HCEC 1CT (cell line): ENCODE data around the gene FGFBP1.
"Not testable (repeated sequence)": the region's sequence is repeated elsewhere in the genome, so short reads cannot be mapped to it uniquely, and the experiment has no call there.

Experiments used
- DNase-seq: peaks from one replicate; pipeline ENCODE4 v3.0.0-alpha.2; 2017

The FGFBP1 gene

DNA sequence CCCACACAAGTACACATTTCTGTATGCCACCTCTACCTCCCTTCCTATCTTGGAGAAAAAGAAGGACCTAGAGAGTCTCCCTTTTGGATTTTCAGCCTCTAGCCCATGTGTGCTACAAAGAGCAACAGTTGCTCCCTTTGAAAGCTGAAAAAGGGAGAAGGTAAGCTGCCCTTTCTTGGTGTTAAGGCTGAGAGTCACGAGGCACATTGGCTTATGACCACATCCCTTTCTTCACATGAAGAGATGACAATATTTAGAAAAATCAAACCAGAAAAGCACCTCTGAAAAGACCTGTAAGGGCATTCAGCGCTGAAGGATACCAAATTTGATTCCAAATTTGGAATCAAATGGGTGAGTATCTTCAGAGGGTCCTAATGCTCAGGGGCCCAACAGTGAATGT is 6.4 kb upstream of the FGFBP1 start:
- no peak for DNase-seq

DNA sequence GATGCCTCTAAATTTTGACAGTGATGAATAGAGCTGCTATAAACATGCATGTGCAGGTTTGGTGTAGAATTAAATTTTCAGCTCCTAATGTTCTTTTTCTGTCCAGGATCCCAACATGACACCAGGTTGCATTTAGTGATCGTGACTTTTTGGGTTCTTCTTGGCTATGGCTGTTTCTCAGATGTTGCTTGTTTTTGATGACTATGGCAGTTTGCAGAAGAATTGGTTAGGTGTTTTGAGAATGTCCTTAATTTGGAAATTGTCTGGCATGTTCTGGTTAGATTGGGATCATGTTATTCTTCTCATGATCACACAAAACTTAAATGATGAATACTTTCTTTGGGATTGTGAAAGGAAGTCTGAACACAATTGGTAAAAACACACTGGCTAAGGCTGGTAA is 3.7 kb upstream of the FGFBP1 start:
- DNase-seq: no peak

DNA sequence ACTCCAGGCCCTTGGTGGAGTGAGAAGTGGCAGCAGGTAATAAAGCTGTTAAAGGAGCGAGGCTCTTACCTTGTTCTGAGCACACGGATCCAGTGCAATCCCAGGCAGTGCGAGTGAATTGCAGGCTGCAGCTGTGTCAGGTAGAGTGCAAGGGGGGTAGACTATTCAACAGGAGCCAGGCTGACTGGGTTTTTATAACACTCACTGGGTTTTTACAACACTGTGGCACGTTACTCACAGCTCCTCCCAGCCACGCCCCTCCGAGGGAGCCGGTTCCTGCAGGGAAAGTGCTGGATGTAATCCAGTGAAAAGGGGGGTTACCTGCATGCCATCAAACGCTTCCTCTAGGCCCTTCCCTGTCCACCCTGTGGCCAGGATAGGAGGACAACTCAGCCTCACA is 358 bp downstream of the FGFBP1 start:
- no peak for DNase-seq

DNA sequence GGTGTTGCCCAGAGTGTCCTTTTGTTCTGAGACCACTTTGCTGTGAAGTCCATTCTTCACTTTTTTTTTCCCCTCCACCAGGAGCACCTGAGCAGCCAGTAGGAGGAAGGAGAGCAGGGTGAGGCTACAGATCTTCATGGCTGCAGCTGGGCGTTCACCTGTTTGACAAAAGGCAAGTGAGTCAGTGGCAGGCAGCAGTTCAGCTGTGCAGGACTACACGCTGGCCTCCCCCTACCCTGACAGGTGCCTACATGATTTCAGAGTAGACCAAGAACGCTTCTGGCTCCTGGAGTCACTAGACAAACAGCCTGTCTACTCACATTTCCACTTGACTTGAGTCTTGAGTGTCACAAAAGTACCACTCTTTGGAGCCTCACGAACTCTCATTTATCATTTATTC is 2.0 kb downstream of the FGFBP1 start:
- DNase-seq: no peak

DNA sequence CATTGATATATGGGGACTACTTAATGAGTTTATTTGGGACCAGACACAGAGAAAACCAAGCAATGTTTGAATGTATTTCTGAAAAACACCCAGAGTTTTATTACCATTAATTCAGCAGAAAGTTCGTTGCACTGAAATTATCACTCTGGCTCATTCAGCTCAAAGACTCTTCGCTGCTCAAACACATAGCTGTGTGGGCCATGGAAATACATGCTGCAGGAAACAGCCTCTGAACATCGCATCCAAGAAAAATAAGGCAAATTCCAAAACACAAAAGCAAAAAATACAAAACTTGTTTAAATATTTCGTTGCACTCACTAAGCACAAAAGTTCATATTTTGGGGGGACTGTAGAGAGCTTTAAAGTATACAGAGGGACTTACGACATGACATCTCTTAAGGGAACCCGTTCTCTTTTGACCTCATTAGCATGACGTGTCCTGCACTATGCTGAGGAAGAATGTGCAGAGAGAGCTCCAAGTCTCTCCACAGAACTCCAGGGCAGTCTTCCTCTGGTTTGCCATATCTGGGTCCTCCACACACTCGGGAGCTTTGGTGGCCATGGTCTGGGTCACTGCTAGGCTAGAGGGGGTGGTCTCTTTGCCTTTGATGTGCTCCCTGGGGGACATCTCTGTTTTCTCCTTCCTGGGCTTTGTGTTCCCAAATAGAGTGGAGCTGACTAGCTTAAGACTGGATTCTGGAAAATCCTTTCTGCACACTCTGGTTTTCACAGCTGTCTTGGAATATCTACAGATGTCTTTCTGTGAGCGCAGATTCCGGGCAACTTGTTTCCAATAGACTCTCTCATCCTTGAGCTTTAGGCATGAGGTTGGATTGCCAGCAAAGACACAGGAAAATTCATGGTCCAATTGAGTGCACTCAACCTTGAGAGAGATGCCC is 2.8 kb downstream of the FGFBP1 start:
- no peak for DNase-seq

DNA sequence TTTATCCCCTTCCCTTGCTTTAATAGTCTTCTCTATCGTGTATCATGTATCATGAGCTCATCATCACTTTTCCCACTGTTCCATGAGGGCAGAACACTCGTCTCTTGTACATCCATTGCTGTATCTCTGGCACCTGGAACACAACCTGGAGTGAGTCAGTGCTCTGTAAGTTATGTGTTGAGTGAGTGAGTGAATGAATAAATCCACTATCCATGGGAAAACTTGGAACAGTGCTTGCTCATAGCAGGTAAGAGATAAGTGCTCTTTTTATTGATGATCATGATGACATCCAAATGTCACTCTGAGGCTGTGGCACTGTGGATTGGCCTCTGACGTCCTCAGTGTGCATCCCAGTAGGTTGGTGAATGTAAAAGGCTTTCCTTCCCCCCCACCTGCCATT is 4.3 kb downstream of the FGFBP1 start:
- DNase-seq: no peak

DNA sequence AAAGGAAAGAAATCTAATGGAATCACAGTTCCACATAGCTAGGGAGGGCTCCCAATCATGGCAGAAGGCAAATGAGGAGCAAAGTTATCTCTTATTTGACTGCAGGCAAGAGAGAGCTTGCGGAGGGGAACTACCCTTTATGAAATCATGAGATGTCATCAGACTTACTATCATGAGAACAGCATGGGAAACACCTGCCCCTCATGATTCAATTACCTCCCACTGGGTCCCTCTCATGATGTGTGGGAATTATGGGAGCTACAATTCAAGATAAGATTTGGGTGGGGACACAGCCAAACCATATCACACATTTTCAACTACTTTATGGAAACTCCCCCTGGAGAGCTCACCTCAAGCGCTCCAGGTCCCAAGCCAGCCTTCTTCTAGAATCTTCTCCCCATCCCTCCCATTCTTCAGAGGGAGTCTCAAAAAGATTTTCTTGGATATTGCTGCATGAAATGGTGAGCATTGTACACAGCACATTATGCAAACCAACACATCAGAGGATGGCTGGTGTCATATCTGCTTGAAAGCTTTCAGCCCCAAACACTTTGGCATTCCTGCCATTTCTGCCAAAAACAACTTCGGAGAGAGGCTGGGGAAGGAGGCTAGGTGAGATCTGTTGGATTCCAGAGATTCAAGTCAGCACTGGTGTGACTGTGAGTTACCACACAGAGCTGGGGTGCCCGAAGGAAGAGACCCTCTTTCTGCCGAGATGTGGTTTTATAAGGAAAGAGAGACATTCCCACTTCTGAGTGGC is 6.9 kb downstream of the FGFBP1 start:
- no peak for DNase-seq

DNA sequence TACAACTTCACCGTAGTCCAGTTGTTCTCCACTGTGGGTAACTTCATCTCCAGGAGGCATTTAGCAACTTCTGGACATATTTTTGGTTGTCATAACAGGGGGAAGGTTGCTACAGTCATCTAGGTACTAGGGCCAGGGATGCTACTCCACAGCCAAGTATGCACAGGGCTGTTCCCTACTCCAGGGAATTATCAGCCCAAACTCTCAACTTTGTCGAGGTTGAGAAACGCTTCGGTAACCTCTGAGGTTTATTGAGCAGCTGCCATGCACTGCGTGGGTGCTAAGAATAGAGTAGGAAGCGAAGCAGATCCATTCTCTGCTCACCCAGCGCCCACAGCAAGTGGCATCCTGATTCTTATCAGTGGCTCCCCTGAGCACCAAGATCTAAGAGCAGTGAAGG is 8.2 kb downstream of the FGFBP1 start:
- no peak for DNase-seq

DNA sequence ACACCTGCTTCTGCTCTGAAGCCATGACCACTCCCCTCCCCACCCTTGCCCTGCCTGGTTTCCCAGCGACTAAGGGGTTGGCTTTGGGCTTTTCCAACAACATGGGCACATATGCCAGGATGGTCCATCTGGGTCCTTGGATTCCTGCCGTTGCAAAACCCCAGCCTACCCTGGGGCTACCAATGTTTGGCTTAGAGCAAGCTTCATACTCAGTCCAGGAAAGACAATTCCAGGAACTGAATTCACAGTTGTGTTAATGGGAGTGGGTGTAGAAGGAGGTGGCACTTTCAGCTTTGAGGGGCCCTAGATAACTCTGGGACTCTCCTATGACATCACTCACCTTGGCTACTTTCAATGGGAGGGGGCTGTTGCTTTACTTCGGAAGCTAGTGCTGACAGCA is 9.0 kb downstream of the FGFBP1 start:
- no peak for DNase-seq

DNA sequence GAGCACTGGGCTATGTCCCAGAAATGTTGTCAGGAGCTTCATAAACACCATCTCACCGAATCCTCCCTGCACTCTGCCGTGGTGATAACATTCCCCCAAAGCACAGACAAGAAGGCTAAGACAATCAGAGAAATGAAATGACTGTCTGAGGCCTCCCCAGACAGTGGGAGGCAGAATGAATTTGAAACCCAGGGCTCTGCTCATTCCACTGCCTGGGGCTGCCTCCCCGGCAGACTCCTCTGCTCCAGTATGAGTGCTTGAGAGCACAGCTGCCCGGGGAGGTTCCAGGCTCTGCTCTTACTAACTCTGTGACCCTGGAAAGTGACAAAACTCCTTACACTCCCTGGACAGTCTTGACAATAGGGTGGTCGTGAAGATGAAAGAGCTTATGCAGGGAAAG is 9.7 kb downstream of the FGFBP1 start:
- DNase-seq: no peak

DNA sequence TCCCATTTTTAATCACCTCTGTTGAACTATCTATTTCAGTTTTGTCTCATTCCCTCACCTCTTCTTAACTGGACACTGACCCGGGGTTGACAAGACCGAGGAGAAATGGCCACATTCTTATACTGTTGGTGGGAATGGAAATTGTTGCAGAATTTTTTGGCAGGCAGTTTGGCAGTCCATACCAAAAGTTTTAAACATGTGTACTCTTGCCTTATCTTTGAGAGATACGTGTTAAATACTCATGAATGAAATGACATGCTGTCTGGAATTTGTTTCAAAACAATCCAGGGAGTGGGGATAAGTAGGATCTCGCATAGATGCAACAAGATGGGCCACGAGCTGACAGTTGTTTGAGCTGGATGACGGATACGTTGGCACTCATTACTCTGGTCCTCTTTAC is 12.1 kb downstream of the FGFBP1 start:
- DNase-seq: no peak

DNA sequence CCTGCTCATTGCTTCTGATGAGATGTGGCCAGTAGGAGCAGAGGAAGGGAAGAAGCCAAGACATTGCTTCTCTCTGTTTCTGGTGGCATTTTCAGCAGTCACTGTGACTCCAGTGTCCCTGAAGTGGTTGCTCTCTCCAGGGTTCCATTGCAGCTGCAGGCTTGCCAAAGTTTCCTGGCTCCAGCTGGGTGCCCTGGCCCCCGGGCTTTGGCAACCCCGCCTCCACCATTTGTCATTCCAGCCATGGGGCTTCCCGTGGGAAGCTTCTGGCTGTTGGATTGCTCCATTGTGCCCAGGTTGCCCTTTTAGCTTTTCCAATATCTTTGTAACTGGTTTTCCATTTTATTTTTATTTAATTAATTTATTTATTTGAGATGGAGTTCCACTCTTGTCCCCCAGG is 12.7 kb downstream of the FGFBP1 start:
- no peak for DNase-seq

DNA sequence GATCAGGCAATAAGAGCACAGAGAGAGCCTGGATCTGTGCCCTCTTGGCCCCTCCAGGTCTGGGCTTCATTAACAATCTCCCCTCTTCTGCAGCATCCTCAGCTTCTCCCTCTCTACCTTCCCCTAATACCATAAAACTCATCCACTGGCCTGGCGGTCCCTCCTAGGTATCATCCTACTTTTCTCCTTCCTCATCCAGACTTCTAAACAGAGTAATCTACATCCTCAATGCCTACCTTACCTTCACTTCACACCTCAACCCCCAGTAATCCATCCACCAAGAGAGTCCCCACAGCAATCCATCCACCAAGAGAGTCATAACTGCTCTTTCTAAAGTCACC is 17.0 kb downstream of the FGFBP1 start:
- DNase-seq: no peak

DNA sequence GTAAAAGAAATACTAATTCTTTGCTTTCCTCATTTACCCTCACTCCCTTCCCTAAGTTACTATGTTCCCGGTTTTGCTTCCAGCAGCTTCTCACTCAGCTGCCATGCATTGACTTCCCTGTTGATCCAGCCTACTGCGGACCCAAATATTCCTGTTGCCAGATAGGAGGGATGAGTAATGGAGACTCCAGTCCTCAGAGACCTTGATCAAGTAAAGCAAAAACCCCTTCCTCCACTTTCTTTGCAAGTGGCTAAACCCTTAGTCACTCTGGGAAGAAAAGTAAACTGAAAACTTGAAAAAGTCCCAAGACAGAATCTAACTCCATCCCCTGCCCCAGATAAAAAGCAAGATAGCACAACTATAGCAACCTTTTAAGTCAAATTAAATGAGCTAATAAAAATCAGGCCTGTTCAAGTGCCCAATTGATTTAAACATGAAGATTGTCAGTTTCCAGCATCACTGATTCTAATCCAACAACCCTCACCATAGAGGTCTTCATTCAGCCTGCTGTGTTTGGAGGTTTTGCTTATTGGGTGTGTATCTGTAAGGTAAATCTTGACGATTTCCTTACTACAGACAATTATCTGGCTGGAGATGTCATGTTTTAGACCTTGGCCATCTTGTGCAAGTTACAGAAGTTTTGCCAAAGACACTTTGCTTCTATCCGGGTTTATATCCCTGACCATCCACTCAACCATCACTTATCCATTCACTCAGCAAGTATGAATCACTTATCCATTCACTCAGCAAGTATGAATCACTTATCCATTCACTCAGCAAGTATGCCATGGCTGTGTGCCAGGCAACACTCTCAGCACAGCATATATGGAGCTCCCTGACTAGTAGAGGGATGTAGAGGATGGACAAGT is 17.6 kb downstream of the FGFBP1 start:
- peak; percentile 89 for DNase-seq

DNA sequence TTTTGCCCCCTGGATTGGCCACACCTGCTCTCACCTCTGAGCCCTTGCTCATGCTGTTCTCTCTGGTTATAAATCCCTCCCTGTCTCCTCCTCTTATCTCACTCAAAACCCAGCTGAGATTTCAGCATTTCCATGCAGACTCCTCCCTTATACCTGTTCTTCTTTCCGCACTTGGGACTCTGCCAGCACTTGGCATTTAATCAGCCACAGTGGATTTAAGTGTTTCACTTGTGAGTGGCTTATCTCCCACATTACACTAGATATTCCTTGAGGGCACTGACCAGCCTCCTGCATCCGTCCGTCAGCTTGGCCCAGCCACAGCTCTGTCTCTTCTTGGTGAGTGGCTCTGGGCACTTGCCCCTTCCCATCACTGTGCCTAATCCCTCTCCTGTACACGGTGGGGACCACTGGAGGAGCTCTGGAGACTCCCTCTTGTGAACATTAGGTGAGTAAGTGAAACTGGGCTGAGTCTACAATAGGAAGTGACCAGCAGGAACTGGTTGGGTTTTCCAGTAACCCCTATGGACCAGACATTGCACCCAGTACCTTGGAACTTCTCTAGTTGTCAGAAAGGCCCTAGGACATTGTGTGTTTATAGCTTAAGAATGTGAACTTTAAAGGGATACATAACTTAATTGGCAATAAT is 19.9 kb downstream of the FGFBP1 start:
- no peak for DNase-seq

DNA sequence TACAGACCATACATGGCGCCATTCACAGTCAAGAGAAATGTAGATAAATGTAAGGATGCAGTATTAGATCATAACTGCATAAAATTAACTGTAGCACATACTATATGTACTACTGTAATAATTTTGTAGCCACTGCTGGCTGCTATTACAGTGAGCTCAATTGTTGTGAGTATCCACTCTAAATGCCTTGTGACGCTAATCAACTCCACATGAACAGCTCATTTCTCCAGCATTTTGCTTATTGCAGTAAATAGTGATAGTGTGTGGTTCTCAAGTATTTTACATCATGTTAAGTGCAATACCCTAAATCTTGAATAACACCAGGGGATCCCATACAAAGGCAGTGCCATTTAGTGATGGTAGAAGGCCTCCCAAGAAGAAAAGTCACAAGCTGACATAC is 21.2 kb downstream of the FGFBP1 start:
- no peak for DNase-seq

DNA sequence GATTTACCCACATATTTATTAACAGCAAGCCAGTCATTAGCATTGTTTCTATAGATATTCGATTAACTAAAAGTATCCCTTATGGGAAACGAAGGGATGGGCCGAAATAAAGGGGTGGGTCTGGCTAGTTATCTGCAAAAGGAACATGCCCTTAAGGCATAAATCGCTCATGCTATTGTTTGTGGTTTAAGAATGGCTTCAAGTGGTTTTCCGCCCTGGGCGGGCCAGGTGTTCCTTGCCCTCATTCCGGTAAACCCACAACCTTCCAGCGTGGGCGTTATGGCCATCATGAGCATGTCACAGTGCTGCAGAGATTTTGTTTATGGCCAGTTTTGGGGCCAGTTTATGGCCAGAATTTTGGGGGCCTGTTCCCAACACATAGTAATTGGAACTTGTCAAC is 22.2 kb downstream of the FGFBP1 start:
- not testable (repeated sequence) for DNase-seq

DNA sequence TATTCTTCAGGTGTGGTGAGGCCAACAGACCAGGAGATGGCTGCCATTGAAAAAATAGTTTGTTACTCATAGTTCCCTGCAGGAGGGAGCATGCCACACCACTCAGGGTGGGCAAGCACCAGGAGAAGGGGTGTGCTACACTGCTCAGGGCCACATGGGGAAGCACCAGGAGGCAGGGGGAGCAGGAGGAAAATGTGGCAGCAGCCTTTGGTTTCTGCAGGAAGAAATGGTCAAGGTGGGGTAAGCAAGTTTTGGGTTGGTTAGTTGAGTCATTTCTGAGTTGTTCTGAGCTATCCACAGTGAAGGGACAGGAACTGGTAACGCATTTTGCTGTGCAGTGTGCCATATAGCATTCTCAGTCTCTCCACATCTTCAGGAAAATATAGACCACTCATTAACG is 23.8 kb downstream of the FGFBP1 start:
- no peak for DNase-seq

DNA sequence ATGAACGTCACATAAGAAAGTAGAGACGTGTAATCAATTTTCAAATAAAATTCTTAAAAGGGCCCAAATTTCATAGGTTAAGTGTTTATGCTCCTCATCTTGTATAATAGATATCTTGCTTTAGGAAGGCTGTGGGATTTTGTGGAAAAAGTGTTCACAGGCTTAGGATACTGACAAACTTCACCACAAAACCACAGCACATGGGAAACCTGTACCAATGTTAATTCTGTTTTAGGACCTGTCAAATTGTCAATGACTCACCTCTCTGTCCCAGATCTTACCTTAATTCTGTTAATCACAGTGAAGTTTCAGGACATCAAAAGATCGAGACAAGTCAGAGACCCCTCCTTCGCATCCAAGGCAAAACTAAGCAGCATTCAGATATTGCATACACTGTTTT is 24.2 kb downstream of the FGFBP1 start:
- no peak for DNase-seq

DNA sequence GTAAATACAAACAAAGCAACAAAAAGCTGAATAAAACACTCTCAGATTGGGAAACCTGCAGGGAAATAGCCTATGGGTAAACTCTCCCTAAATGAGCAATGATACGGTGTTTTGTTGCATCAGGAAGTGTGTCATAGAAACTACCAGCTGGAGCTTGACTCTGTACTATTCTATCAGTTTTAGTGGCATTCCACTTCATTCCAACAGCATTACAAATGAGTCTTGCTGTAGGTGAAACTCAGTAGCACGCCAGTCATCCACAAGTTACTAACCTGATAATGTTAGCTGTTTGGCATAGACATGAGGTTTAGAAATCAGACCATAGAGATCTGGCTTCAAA is 24.9 kb downstream of the FGFBP1 start:
- peak; percentile 89 for DNase-seq

DNA sequence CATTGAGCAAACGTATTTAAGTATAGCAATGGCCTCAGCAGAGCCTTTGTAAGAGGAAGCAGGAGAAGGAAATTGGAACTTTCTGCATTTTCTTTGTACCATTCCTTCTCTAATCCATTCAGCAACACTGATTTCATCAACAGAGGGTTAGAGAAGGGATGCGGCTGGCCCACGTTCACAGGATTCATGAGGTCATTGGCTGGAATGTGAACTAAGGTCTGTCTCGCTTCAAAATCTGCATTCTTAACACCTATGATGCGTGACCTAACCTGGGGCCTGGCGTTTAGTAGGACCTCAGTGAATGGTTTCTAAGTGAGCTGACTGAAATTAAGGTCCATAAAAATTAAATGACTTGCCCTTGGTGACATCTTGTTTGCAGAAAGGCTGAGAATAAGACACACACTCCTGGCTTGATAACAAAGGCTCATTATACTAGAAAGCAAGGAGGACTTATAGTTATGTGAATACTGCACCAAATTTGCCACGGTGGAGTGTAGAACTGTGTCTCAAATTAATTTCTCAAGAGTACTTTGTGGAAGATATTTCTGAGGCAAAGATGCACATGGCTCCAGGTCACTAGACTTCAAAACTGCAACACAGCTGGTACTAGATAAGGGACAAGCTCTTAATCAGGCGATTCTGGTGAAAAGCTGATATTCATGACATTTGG is 25.4 kb downstream of the FGFBP1 start:
- no peak for DNase-seq

DNA sequence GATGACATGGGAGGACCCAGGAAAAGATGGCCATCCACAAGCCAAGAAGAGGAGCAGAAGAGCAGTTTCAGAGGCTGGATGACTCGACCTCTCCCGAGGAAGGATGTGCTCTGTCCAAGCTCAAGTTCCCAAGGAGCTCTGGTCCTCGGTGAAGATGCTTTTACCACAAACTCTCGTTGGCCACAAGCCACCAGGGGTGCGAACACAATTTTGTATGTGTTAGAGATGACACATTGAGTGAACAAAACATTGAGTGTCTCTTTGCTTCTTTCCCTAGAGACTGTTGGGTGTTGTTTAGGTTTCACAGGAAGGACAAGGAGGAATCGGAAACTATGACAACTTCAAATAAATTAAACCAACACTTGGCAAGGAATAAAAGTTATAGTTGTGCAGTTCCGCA is 26.3 kb downstream of the FGFBP1 start:
- DNase-seq: no peak
